ENCODE data around the gene TYW1B. TPM values are rescaled to one million over a fixed set of nuclear protein-coding genes. Genes with fewer than 3 reads are reported as not detected.
"Not testable (repeated sequence)": the region's sequence is repeated elsewhere in the genome, so short reads cannot be mapped to it uniquely, and the experiment has no call there.

The TYW1B gene
- total RNA-seq, 1 experiment from 2014 or later = 0.98 TPM

GRCh38 chr7:72772627-72773026 is 55.4 kb downstream of the TYW1B start:
- CTCF ChIA-PET; DNase-seq (ENCODE audit: unreplicated experiment); H3K4me1 Mint-ChIP-seq (ENCODE audit: insufficient read depth, unreplicated experiment); H3K27me3 Mint-ChIP-seq (ENCODE audit: insufficient read depth, unreplicated experiment); H3K9me3 Mint-ChIP-seq (ENCODE audit: unreplicated experiment); BruUV-seq (replicated peaks); POLR2A ChIA-PET; H3K4me3 Mint-ChIP-seq (ENCODE audit: unreplicated experiment); intact Hi-C loops (cut with micrococcal nuclease); H3K27ac Mint-ChIP-seq (ENCODE audit: low read depth, unreplicated experiment): not testable (repeated sequence)
- H3K36me3 Mint-ChIP-seq (ENCODE audit: insufficient read depth, unreplicated experiment) = peaks cover 16% of the 10 kb centered on the region

GRCh38 chr7:72766994-72767393 is 61.0 kb downstream of the TYW1B start:
- intact Hi-C loops (cut with micrococcal nuclease); CTCF ChIA-PET; H3K27me3 Mint-ChIP-seq (ENCODE audit: insufficient read depth, unreplicated experiment); H3K4me1 Mint-ChIP-seq (ENCODE audit: insufficient read depth, unreplicated experiment); POLR2A ChIA-PET; DNase-seq (ENCODE audit: unreplicated experiment); BruUV-seq (replicated peaks); H3K4me3 Mint-ChIP-seq (ENCODE audit: unreplicated experiment); H3K36me3 Mint-ChIP-seq (ENCODE audit: insufficient read depth, unreplicated experiment); H3K9me3 Mint-ChIP-seq (ENCODE audit: unreplicated experiment); H3K27ac Mint-ChIP-seq (ENCODE audit: low read depth, unreplicated experiment): not testable (repeated sequence)

- POLR2A ChIA-PET = no interaction called here
- no peaks in the 10 kb centered on the region for H3K9me3 Mint-ChIP-seq (ENCODE audit: unreplicated experiment)
- BruUV-seq (replicated peaks) = no TSS peak
- CTCF ChIA-PET = interaction anchor here (0.7 kb wide), 1 partner anchor 545 kb away, joined by 4 read pairs; no protein-coding TSS in a partner anchor
- no peak overlapping the region for H3K4me3 Mint-ChIP-seq (ENCODE audit: unreplicated experiment)
- no peak for DNase-seq (ENCODE audit: unreplicated experiment)
- intact Hi-C loops (cut with micrococcal nuclease) = no loop called here
- H3K36me3 Mint-ChIP-seq (ENCODE audit: insufficient read depth, unreplicated experiment) = no peaks in the 10 kb centered on the region
- H3K27me3 Mint-ChIP-seq (ENCODE audit: insufficient read depth, unreplicated experiment) = no peaks in the 10 kb centered on the region
- no peak overlapping the region for H3K27ac Mint-ChIP-seq (ENCODE audit: low read depth, unreplicated experiment)
- H3K4me1 Mint-ChIP-seq (ENCODE audit: insufficient read depth, unreplicated experiment) = no peaks in the 10 kb centered on the region
- TF ChIP-seq CTCF (IDR thresholded peaks at IDR 0.05; ENCODE audit: unreplicated experiment) = no peak
These were observed 67.4 kb downstream of the TYW1B start for GRCh38 chr7:72760602-72761001.

GRCh38 chr7:72754312-72754711 is 73.7 kb downstream of the TYW1B start:
- ChIA-PET POLR2A (no interaction called here), CTCF (no interaction called here)
- Mint-ChIP-seq H3K4me3 (ENCODE audit: unreplicated experiment) (no peak overlapping the region), H3K27ac (ENCODE audit: low read depth, unreplicated experiment) (no peak overlapping the region), H3K9me3 (ENCODE audit: unreplicated experiment) (no peaks in the 10 kb centered on the region), H3K36me3 (ENCODE audit: insufficient read depth, unreplicated experiment) (peaks cover 7% of the 10 kb centered on the region), H3K4me1 (ENCODE audit: insufficient read depth, unreplicated experiment) (no peaks in the 10 kb centered on the region), H3K27me3 (ENCODE audit: insufficient read depth, unreplicated experiment) (no peaks in the 10 kb centered on the region)
- no peak for TF ChIP-seq CTCF (IDR thresholded peaks at IDR 0.05; ENCODE audit: unreplicated experiment)
- peak; percentile 10 for DNase-seq (ENCODE audit: unreplicated experiment)
- no TSS peak for BruUV-seq (replicated peaks)
- intact Hi-C loops (cut with micrococcal nuclease) = no loop called here

- CTCF ChIA-PET = no interaction called here
- TF ChIP-seq CTCF (IDR thresholded peaks at IDR 0.05; ENCODE audit: unreplicated experiment) = no peak
- H3K4me1 Mint-ChIP-seq (ENCODE audit: insufficient read depth, unreplicated experiment) = no peaks in the 10 kb centered on the region
- no peaks in the 10 kb centered on the region for H3K9me3 Mint-ChIP-seq (ENCODE audit: unreplicated experiment)
- intact Hi-C loops (cut with micrococcal nuclease) = no loop called here
- DNase-seq (ENCODE audit: unreplicated experiment) = no peak
- no peak overlapping the region for H3K4me3 Mint-ChIP-seq (ENCODE audit: unreplicated experiment)
- no peaks in the 10 kb centered on the region for H3K27me3 Mint-ChIP-seq (ENCODE audit: insufficient read depth, unreplicated experiment)
- no TSS peak for BruUV-seq (replicated peaks)
- H3K36me3 Mint-ChIP-seq (ENCODE audit: insufficient read depth, unreplicated experiment) = peaks cover 7% of the 10 kb centered on the region
- POLR2A ChIA-PET = no interaction called here
- no peak overlapping the region for H3K27ac Mint-ChIP-seq (ENCODE audit: low read depth, unreplicated experiment)
These were observed 74.2 kb downstream of the TYW1B start for GRCh38 chr7:72753781-72754180.

- POLR2A ChIA-PET; H3K27ac Mint-ChIP-seq (ENCODE audit: low read depth, unreplicated experiment); BruUV-seq (replicated peaks); intact Hi-C loops (cut with micrococcal nuclease); H3K36me3 Mint-ChIP-seq (ENCODE audit: insufficient read depth, unreplicated experiment); CTCF ChIA-PET; H3K4me3 Mint-ChIP-seq (ENCODE audit: unreplicated experiment); H3K9me3 Mint-ChIP-seq (ENCODE audit: unreplicated experiment); H3K4me1 Mint-ChIP-seq (ENCODE audit: insufficient read depth, unreplicated experiment); H3K27me3 Mint-ChIP-seq (ENCODE audit: insufficient read depth, unreplicated experiment); DNase-seq (ENCODE audit: unreplicated experiment): not testable (repeated sequence)
These were observed 74.8 kb downstream of the TYW1B start for GRCh38 chr7:72753229-72753628.
